Activated B cell treated with CpG ODN at 0.5 μM for 24 hours (primary cell): ENCODE results near the gene OVCA2. TPM values are rescaled to one million over a fixed set of nuclear protein-coding genes. Genes with fewer than 3 reads are reported as not detected.

Experiments used
- ATAC-seq: fragments of 200-7000 bp; cut with Tn5 transposase; one replicate; pipeline ENCODE4 v1.10.0; 2021; ENCODE audit warnings: low read depth, mild to moderate bottlenecking, moderate library complexity
- CTCF ChIA-PET: fragments of 350-600 bp; sonication (Branson Sonifier 250); formaldehyde crosslinking; loops from one replicate; lab custom pipeline; 2021; ENCODE audit warnings: antibody characterized with exemption; lab: Charles Lee
- POLR2A ChIA-PET: fragments of 350-600 bp; sonication (Branson Sonifier 250); formaldehyde crosslinking; loops from one replicate; lab custom pipeline; 2021; ENCODE audit warnings: antibody characterized with exemption; lab: Charles Lee
- DNase-seq: peaks from one replicate; pipeline ENCODE4 v3.0.0; 2022
- H3K27ac Mint-ChIP-seq: one replicate; pipeline ENCODE4 v1.8.0; 2020; ENCODE audit warnings: mixed read lengths
- H3K27me3 Mint-ChIP-seq: one replicate; pipeline ENCODE4 v1.8.0; 2021; ENCODE audit warnings: mixed read lengths
- H3K36me3 Mint-ChIP-seq: one replicate; pipeline ENCODE4 v1.8.0; 2021; ENCODE audit warnings: low read depth, mixed read lengths
- H3K4me1 Mint-ChIP-seq: one replicate; pipeline ENCODE4 v1.8.0; 2021; ENCODE audit warnings: mixed read lengths
- H3K4me3 Mint-ChIP-seq: one replicate; pipeline ENCODE4 v1.8.0; 2020; ENCODE audit warnings: mild to moderate bottlenecking, mixed read lengths
- H3K9me3 Mint-ChIP-seq: one replicate; pipeline ENCODE4 v1.8.0; 2020; ENCODE audit warnings: mixed read lengths
- intact Hi-C: fragments of 100-400 bp; cut with micrococcal nuclease; formaldehyde crosslinking; loops from one replicate; pipeline ENCODE4 v1.15.1; 2024
- total RNA-seq: library from RNA; stranded (reverse); gene quantifications from 2 replicates; pipeline ENCODE4 v1.2.3, GENCODE V29; 2022
- TF ChIP-seq, protein P1 (sequence below): fragments of 200-600 bp; IDR thresholded peaks from one replicate; pipeline ENCODE4 v1.8.0; 2022; ENCODE audit warnings: antibody characterized with exemption, mild to moderate bottlenecking

The OVCA2 gene
- total RNA-seq, 1 donor from 2014 or later, result 29.4 TPM

DNA sequence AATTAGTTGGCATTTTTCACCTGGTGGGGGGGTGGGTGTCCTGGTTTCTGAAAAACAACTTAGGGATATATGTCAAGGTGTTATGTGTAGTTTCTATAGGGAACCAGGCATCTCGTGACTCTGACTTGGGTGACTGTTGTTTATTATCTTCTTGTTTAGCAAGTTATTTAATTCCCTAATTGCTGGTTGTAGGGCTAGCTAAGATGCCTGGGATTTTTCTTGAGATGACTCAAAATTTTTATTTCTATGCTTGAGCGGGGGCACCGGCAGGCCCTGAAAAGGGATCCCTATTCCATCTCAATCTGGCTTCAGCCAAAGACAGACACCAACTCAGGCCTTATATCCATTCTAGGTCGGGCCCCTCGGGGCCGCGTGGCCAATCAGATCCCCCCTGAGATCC lies 8.7 kb upstream of the OVCA2 start:
- CTCF ChIA-PET, result no interaction called here
- DNase-seq (no peak), ATAC-seq (no peak)
- TF ChIP-seq, protein P1, sequence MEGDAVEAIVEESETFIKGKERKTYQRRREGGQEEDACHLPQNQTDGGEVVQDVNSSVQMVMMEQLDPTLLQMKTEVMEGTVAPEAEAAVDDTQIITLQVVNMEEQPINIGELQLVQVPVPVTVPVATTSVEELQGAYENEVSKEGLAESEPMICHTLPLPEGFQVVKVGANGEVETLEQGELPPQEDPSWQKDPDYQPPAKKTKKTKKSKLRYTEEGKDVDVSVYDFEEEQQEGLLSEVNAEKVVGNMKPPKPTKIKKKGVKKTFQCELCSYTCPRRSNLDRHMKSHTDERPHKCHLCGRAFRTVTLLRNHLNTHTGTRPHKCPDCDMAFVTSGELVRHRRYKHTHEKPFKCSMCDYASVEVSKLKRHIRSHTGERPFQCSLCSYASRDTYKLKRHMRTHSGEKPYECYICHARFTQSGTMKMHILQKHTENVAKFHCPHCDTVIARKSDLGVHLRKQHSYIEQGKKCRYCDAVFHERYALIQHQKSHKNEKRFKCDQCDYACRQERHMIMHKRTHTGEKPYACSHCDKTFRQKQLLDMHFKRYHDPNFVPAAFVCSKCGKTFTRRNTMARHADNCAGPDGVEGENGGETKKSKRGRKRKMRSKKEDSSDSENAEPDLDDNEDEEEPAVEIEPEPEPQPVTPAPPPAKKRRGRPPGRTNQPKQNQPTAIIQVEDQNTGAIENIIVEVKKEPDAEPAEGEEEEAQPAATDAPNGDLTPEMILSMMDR, result no peak
- H3K4me1 Mint-ChIP-seq, result peaks cover 32% of the 10 kb centered on the region
- peaks cover 46% of the 10 kb centered on the region for H3K36me3 Mint-ChIP-seq
- H3K4me3 Mint-ChIP-seq, result no peak overlapping the region
- H3K27me3 Mint-ChIP-seq, result peaks cover 7% of the 10 kb centered on the region
- H3K27ac Mint-ChIP-seq, result no peak overlapping the region
- POLR2A ChIA-PET, result interaction anchor here (1.0 kb wide), 1 partner anchor 8 kb away, joined by 3 read pairs; the partner anchor contains the start of gene OVCA2
- H3K9me3 Mint-ChIP-seq, result no peaks in the 10 kb centered on the region
- intact Hi-C loops, result loop anchor here (10.0 kb wide), 1 partner anchor 388 kb away; the partner anchor contains the start of genes RILP and SCARF1

DNA sequence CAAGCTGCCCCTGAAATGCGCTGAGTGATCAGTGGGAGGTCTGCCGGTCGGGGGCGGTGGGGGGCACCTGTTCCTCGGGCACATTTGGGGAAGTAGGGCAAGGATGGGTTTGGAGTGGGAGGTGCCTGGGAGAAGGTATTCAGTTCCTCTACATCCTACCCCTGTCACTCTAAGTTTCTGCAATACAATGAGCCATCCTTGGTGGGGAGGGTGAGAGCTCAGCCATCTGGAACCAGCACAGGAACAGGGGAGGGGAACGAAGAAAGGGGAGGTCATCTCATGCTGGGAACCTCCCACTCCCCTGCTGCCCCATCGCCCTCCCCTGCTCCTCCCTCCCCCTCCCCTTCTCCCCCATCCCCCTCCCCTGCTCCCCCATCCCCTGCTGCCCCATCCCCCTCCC lies 7.7 kb upstream of the OVCA2 start:
- ATAC-seq (no peak), DNase-seq (no peak)
- Mint-ChIP-seq H3K4me3 (no peak overlapping the region), H3K27me3 (no peaks in the 10 kb centered on the region), H3K9me3 (no peaks in the 10 kb centered on the region), H3K36me3 (peaks cover 52% of the 10 kb centered on the region), H3K4me1 (peaks cover 32% of the 10 kb centered on the region), H3K27ac (no peak overlapping the region)
- TF ChIP-seq, protein P1, result no peak
- CTCF ChIA-PET, result interaction anchor here (0.6 kb wide), 1 partner anchor 460 kb away, joined by 3 read pairs; no protein-coding TSS in a partner anchor
- POLR2A ChIA-PET, result interaction anchor here (0.6 kb wide), 1 partner anchor 14 kb away, joined by 3 read pairs; no protein-coding TSS in a partner anchor
- intact Hi-C loops, result loop anchor here (10.0 kb wide), 1 partner anchor 389 kb away; the partner anchor contains the start of genes RILP and SCARF1

DNA sequence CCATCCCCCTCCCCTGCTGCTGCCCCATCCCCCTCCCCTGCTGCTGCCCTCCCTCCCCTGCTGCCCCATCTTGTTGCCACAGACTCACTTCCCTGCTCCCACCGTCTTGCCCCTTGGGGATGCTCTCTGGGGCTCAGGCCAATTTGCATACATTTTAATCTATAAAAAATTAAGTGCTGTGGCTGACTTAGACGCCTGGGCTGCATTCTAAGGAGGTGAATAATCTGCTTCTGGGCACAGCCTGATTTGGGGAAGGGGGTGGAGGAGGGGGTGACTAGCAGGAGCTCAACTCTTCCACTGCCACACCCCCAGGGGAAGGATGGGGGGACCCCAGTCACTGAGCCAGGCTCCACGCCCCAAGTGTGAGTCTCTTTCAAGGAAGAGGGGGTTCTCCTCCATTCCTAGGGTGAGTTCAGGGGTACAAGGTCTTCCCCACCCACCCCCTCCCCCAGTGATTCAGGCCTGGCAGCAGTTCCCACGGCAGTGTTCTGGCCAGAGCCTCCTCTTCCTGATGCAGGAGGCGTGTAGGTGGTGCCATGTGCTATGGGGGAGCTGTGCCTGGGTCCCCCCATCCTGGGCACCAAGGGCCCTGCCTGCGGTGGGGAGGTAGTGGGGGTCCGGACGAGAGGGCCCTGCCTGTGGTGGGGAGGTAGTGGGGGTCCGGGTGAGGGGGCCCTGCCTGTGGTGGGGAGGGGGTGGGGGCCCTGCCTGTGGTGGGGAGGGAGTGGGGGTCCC lies 6.8 kb upstream of the OVCA2 start:
- intact Hi-C loops, result loop anchor here (10.0 kb wide), 1 partner anchor 390 kb away; the partner anchor contains the start of genes RILP and SCARF1
- Mint-ChIP-seq H3K9me3 (no peaks in the 10 kb centered on the region), H3K27ac (no peak overlapping the region), H3K4me1 (peaks cover 26% of the 10 kb centered on the region), H3K27me3 (no peaks in the 10 kb centered on the region), H3K36me3 (peaks cover 54% of the 10 kb centered on the region), H3K4me3 (no peak overlapping the region)
- TF ChIP-seq, protein P1, result no peak
- ChIA-PET POLR2A (no interaction called here), CTCF (interaction anchor here (0.6 kb wide), 1 partner anchor 461 kb away, joined by 3 read pairs; no protein-coding TSS in a partner anchor)
- DNase-seq (no peak), ATAC-seq (no peak)

DNA sequence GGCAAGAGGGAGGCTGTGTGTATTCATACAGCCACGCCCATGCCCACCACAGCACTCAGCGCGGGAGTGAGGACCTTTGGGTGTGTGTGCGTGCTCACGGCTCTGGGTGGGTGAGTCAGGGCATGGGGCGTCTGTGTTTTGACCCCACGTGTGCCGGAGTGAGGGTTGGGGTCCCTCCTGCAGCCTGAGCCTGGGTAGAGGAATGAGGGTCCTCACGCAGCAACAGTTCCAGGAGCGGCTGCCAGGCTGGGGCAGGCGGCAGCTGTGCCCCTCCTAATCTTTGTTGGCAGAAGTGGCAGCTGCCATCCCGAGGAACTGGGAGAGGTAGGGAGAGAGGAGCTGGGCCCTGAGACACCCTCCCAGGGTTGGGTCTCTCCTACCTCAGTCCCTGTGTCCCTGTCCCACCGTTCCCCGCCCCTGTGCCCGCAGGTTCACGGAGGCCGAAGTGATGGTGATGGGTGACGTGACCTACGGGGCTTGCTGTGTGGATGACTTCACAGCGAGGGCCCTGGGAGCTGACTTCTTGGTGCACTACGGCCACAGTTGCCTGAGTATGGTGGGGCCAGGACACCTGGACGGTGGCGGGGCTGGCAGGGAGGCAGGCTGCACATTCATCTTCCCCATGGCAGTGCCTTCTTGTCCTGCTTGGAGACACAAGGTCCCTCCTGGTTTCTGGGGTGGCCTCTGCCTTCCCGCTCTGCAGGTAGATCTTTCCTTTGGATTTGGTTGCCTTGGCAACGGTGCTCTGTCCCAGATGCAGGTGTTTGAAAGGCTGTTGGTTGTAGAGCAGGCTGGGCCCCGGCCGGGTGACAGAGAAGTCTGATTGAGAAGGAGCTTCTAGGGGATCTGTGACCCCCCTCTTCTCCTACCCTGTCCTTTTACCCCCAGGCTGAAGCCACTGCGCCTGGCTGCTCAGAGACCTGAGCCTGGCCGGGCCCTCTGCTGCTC lies 6.0 kb upstream of the OVCA2 start:
- ATAC-seq, result no peak

More for the DNA sequence above, 6.0 kb upstream of the OVCA2 start:
- ChIA-PET POLR2A (no interaction called here), CTCF (no interaction called here)
- no peak overlapping the region for H3K27ac Mint-ChIP-seq
- TF ChIP-seq, protein P1, result no peak
- H3K27me3 Mint-ChIP-seq, result no peaks in the 10 kb centered on the region
- peaks cover 22% of the 10 kb centered on the region for H3K4me1 Mint-ChIP-seq
- H3K9me3 Mint-ChIP-seq, result no peaks in the 10 kb centered on the region
- peaks cover 49% of the 10 kb centered on the region for H3K36me3 Mint-ChIP-seq
- DNase-seq, result no peak
- no peak overlapping the region for H3K4me3 Mint-ChIP-seq
- intact Hi-C loops, result loop anchor here (10.0 kb wide), 1 partner anchor 391 kb away; the partner anchor contains the start of genes RILP and SCARF1
